Natural killer cell (primary cell): ENCODE measurements around the gene ZNF536. TPM values are rescaled to one million over a fixed set of nuclear protein-coding genes. Genes with fewer than 3 reads are reported as not detected.

Experiments
- ATAC-seq, 3 donors: fragments of 150-1000 bp in 2 of 3; fragments of 200-7000 bp in 1 of 3; cut with Tn5 transposase; 1 replicate in 1 of 3; 2 replicates in 2 of 3; pipeline ENCODE4 v1.10.0; 2021; ENCODE audit warnings: mild to moderate bottlenecking in 2 of 3, moderate library complexity in 2 of 3
- DNase-seq, 2 donors: peaks; one replicate each; pipeline versions ENCODE4 v3.0.0 to v3.0.0-alpha.2; 2013 to 2021; ENCODE audit warnings: mixed read lengths in 1 of 2
- H3K27ac ChIP-seq: one replicate; pipeline ENCODE4 v1.5.1; 2013; ENCODE audit warnings: mild to moderate bottlenecking, low read length
- H3K27me3 ChIP-seq: one replicate; pipeline ENCODE4 v1.6.1; 2013; ENCODE audit warnings: low read length; ENCODE audit not compliant: control insufficient read depth, insufficient read depth
- H3K36me3 ChIP-seq: one replicate; pipeline ENCODE4 v1.6.1; 2013; ENCODE audit warnings: low read length; ENCODE audit not compliant: control insufficient read depth, insufficient read depth
- H3K4me1 ChIP-seq: one replicate; pipeline ENCODE4 v1.6.1; 2013; ENCODE audit warnings: low read length; ENCODE audit not compliant: control insufficient read depth, insufficient read depth
- H3K4me3 ChIP-seq: one replicate; pipeline ENCODE4 v1.5.1; 2013; ENCODE audit warnings: low read length
- H3K9me3 ChIP-seq: one replicate; pipeline ENCODE4 v1.6.1; 2013; ENCODE audit warnings: low read length; ENCODE audit not compliant: control insufficient read depth, insufficient read depth
- H3K27ac Mint-ChIP-seq, 2 donors: one replicate each; pipeline ENCODE4 v1.8.0; 2022; ENCODE audit warnings: mild to moderate bottlenecking in 2 of 2, mixed read lengths in 2 of 2, moderate library complexity in 1 of 2
- H3K27me3 Mint-ChIP-seq, 2 donors: one replicate each; pipeline ENCODE4 v1.8.0; 2022; ENCODE audit warnings: low read depth in 2 of 2, mixed read lengths in 2 of 2
- H3K36me3 Mint-ChIP-seq: one replicate; pipeline ENCODE4 v1.8.0; 2022; ENCODE audit warnings: mixed read lengths
- H3K4me1 Mint-ChIP-seq, 2 donors: one replicate each; pipeline ENCODE4 v1.8.0; 2022; ENCODE audit warnings: mixed read lengths in 2 of 2
- H3K4me3 Mint-ChIP-seq: one replicate; pipeline ENCODE4 v1.8.0; 2022; ENCODE audit warnings: mild to moderate bottlenecking, moderate library complexity, mixed read lengths
- H3K9me3 Mint-ChIP-seq, 2 donors: one replicate each; pipeline ENCODE4 v1.8.0; 2022; ENCODE audit warnings: mixed read lengths in 2 of 2
- WGBS: methylation state at CpG from one replicate; pipeline ENCODE4 v1.1.7; 2013; ENCODE audit warnings: missing lambda C conversion rate; ENCODE audit not compliant: insufficient coverage; 5-methylcytosine and 5-hydroxymethylcytosine counted together
- intact Hi-C: fragments of 100-400 bp; cut with micrococcal nuclease; formaldehyde crosslinking; loops from one replicate; pipeline ENCODE4 v1.14.2; 2022
- total RNA-seq, 4 donors: library from RNA; stranded (reverse); fragments of 120-200 nt in 1 of 4; gene quantifications; one replicate each; pipeline versions ENCODE4 v1.2.3 to v1.2.4, GENCODE V29; 2013 to 2022
- TF ChIP-seq, protein P1 (sequence below): fragments of 200-600 bp; IDR thresholded peaks from one replicate; pipeline ENCODE4 v1.8.0; 2022; ENCODE audit warnings: antibody characterized with exemption

Gene ZNF536
- total RNA-seq, 3 donors from 2014 or later (not counting 1 experiment from before 2014, with no cell fraction given), result not detected

DNA sequence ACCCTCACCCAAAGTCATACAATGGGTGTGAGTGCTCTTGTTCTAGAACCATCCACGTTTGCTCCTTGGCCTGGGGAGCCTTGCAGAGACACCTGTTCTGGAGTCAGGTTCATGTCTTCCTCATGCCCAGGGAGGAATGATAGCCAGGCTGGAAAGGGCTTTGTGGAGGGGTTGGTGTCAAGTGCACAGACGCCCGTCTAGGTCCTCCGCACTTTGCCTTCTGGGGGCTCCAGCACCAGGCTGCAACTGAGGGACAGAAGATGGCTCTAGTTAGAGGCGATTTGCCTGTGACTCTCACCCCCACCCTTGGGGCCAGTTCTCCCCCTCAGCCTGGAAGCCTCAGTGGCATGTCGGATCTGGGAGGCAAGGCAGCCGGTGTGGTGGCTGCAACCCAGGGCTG lies 47.2 kb upstream of the ZNF536 start:
- Histone ChIP-seq H3K27me3 (no peaks in the 10 kb centered on the region), H3K4me3 (no peak overlapping the region), H3K9me3 (no peaks in the 10 kb centered on the region), H3K36me3 (no peaks in the 10 kb centered on the region), H3K4me1 (no peaks in the 10 kb centered on the region), H3K27ac (no peak overlapping the region)
- Mint-ChIP-seq H3K9me3 (peaks cover 0 to 4% of the 10 kb centered on the region in 2 donors), H3K27me3 (peaks cover 5 to 8% of the 10 kb centered on the region in 2 donors), H3K36me3 (no peaks in the 10 kb centered on the region), H3K4me3 (no peak overlapping the region), H3K4me1 (no peaks in the 10 kb centered on the region), H3K27ac (no peak overlapping the region)
- 85% methylated on average over 7 of the region's 7 CpGs for WGBS
- TF ChIP-seq, protein P1, sequence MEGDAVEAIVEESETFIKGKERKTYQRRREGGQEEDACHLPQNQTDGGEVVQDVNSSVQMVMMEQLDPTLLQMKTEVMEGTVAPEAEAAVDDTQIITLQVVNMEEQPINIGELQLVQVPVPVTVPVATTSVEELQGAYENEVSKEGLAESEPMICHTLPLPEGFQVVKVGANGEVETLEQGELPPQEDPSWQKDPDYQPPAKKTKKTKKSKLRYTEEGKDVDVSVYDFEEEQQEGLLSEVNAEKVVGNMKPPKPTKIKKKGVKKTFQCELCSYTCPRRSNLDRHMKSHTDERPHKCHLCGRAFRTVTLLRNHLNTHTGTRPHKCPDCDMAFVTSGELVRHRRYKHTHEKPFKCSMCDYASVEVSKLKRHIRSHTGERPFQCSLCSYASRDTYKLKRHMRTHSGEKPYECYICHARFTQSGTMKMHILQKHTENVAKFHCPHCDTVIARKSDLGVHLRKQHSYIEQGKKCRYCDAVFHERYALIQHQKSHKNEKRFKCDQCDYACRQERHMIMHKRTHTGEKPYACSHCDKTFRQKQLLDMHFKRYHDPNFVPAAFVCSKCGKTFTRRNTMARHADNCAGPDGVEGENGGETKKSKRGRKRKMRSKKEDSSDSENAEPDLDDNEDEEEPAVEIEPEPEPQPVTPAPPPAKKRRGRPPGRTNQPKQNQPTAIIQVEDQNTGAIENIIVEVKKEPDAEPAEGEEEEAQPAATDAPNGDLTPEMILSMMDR, result no peak
- ATAC-seq (no peak), DNase-seq (no peak)
- intact Hi-C loops, result no loop called here

DNA sequence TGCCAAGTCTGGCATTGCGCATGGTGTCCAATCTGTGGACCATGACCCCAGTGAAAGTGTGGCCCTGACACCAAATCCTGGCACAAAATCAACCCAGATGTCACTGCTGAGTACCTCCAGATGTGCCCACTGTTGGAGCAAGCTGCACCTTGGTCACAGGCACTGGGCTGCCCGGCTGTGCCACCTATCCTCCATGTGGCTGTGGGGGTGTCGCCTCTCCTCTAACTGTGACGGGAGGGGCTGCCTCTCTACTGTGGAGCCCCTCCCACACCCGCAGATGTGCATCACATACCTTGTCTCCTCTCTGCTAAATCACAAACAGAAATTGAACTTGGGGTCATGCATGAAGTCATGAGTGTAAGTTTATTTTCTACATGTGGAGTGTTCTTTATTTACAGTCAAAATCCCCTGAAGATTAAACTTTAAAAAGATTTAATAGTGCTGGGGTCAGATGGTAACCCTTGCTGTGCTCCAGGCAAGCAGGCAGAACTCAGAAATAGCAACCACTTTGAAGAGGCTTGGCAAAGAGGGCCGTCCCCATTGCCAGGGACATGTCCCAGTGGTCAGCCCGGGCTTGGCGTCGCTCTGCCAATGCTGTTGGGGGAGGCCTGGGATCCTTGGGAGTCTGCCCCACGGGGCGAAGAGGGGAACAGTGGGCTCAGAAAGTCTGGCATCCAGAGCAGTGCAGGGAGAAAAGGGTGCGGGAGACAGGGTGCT lies 46.4 kb upstream of the ZNF536 start:
- Histone ChIP-seq H3K9me3 (no peaks in the 10 kb centered on the region), H3K4me3 (no peak overlapping the region), H3K36me3 (no peaks in the 10 kb centered on the region), H3K27me3 (no peaks in the 10 kb centered on the region), H3K4me1 (no peaks in the 10 kb centered on the region), H3K27ac (no peak overlapping the region)
- 92% methylated on average over 10 of the region's 12 CpGs for WGBS
- ATAC-seq (no peak), DNase-seq (no peak)
- H3K9me3 Mint-ChIP-seq, result peaks cover 0 to 4% of the 10 kb centered on the region in 2 donors
- H3K4me3 Mint-ChIP-seq, result no peak overlapping the region
- no peak overlapping the region for H3K27ac Mint-ChIP-seq
- no peaks in the 10 kb centered on the region for H3K4me1 Mint-ChIP-seq
- H3K36me3 Mint-ChIP-seq, result no peaks in the 10 kb centered on the region
- intact Hi-C loops, result no loop called here
- peaks cover 5 to 8% of the 10 kb centered on the region in 2 donors for H3K27me3 Mint-ChIP-seq
- TF ChIP-seq, protein P1, result no peak

DNA sequence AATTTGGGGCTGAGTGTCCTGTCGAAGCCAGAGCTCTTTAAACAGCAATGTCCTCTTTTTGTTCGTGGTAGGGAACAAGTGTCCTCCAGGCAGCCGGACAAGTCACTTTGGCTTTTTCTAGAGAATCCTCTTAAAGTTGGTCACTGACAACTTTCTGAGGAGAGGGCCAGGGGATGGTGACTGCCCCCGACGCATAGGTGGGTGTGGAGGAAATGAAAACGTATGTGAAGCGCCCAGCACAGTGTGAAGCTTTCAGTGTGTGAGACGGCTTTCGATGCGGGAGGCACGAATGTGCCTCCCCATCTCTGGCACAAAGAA lies 45.8 kb upstream of the ZNF536 start:
- intact Hi-C loops, result no loop called here
- H3K4me1 Mint-ChIP-seq, result no peaks in the 10 kb centered on the region
- no peaks in the 10 kb centered on the region for H3K36me3 ChIP-seq
- H3K4me1 ChIP-seq, result no peaks in the 10 kb centered on the region
- H3K27ac Mint-ChIP-seq, result no peak overlapping the region
- H3K9me3 Mint-ChIP-seq, result peaks cover 0 to 4% of the 10 kb centered on the region in 2 donors
- H3K27ac ChIP-seq, result no peak overlapping the region
- no peak for DNase-seq
- 84% methylated on average over 11 of the region's 11 CpGs for WGBS
- H3K36me3 Mint-ChIP-seq, result no peaks in the 10 kb centered on the region
- TF ChIP-seq, protein P1, result no peak
- no peak for ATAC-seq
- H3K9me3 ChIP-seq, result no peaks in the 10 kb centered on the region
- H3K27me3 ChIP-seq, result no peaks in the 10 kb centered on the region
- H3K27me3 Mint-ChIP-seq, result peaks cover 5 to 8% of the 10 kb centered on the region in 2 donors
- H3K4me3 ChIP-seq, result no peak overlapping the region
- no peak overlapping the region for H3K4me3 Mint-ChIP-seq

DNA sequence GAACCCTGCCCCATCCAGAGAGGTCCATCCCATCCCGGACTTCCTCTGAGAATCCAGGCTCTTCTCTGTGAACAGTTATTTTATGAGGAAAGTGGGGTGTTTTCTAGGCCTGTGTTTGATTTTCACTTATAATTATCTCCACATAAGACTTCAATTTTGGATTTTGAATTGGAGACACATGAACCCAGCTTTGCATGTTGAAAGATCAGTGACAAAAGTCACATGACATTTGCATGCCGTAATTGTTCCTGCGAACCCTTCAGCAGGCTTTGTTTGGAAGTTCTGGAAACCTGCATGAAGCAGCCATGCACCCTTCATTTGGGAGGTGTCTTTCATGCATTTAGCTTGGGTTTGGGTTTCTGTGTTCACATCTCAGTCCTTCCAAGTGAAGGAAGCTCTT lies 44.9 kb upstream of the ZNF536 start:
- no peak overlapping the region for H3K27ac ChIP-seq
- intact Hi-C loops, result no loop called here
- H3K4me3 ChIP-seq, result no peak overlapping the region
- H3K4me3 Mint-ChIP-seq, result no peak overlapping the region
- no peaks in the 10 kb centered on the region for H3K9me3 ChIP-seq
- WGBS, result 93% methylated on average over 2 of the region's 3 CpGs
- H3K4me1 Mint-ChIP-seq, result no peaks in the 10 kb centered on the region
- TF ChIP-seq, protein P1, result no peak
- no peaks in the 10 kb centered on the region for H3K4me1 ChIP-seq
- no peaks in the 10 kb centered on the region for H3K36me3 Mint-ChIP-seq
- H3K27ac Mint-ChIP-seq, result no peak overlapping the region
- peaks cover 0 to 4% of the 10 kb centered on the region in 2 donors for H3K9me3 Mint-ChIP-seq
- DNase-seq (no peak), ATAC-seq (no peak)
- no peaks in the 10 kb centered on the region for H3K27me3 ChIP-seq
- no peaks in the 10 kb centered on the region for H3K36me3 ChIP-seq
- H3K27me3 Mint-ChIP-seq, result peaks cover 11 to 15% of the 10 kb centered on the region in 2 donors
